RKO (cell line): Measurements from ENCODE around the gene RAB27A.
"Not testable (repeated sequence)": the region's sequence is repeated elsewhere in the genome, so short reads cannot be mapped to it uniquely, and the experiment has no call there.

Source experiments
- DNase-seq: peaks from one replicate; pipeline ENCODE4 v3.0.0-alpha.2; 2016; ENCODE audit warnings: low spot score

The RAB27A gene

GRCh38 chr15:55250392-55250791 is 39.2 kb downstream of the RAB27A start:
- DNase-seq, result no peak

- not testable (repeated sequence) for DNase-seq
Measured at GRCh38 chr15:55249885-55250284, 39.7 kb downstream of the RAB27A start.

GRCh38 chr15:55248895-55249294 is 40.7 kb downstream of the RAB27A start:
- no peak for DNase-seq

DNA sequence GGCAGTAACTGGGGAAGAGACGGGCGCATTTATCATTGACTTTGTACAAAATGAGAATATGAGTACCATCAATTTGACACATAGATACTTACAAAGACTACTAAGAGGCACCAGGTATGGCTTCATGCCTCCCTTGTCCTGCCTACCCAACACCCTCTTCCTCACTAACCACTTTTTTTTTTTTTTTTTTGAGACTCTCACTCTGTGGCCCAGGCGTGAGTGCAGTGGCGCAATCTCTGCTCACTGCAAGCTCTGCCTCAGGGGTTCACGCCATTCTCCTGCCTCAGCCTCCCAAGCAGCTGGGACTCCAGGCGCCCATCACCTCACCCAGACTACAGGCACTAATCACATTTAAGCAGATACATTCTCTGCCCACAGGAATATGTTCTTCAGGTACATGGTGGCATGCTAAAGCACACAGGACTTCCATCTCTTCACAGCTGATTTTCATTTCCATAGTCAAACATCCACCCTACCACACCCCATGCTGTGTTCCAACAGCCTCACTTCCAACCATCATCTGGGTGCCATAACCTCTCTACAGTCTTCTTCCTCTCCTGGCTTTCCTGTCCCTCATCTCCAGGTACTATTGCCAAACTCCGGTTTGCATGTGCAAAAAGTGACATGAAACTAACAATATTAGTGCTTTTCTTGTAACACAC is 41.7 kb downstream of the RAB27A start:
- no peak for DNase-seq

GRCh38 chr15:55247311-55247710 is 42.3 kb downstream of the RAB27A start:
- no peak for DNase-seq

DNA sequence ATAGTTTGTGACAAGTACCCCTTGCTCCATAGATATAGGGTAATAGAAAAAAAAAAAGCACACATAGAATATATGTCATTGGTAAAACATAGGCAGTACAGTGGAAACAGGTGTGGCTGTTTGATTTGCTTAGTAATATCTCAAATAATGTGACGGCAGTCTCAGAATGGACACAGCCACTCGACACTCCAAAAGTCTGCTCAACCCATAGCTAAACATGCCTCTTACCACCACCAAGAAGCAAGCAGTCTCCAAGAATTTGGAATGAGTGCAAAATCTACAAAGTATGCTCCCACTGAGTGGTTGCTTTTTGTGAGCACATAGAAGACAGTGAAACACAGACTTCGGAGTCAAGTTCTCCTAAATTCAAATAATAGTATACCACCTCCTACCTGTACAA is 43.0 kb downstream of the RAB27A start:
- no peak for DNase-seq

DNA sequence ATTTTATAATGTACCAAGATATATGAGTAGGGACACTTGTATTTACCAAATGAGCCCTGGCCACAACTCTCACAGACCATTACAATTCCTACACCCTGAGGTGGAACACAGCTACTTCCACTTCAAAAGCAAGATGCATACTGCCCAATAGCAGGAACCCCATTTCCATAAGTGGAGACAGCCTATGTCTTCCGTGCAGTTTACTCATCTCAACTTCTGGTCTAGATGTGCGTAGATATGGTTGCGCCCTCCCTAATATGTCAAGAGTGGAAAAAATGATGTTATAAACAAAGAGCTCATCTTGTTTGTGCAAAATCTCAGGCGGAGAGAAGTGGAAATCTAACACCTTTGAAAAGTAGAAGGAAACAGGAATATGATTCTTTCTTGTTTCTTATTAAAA is 44.6 kb downstream of the RAB27A start:
- DNase-seq, result no peak

GRCh38 chr15:55241891-55242290 is 47.7 kb downstream of the RAB27A start:
- no peak for DNase-seq

- peak; percentile 18 for DNase-seq
Measured at GRCh38 chr15:55241186-55241585, 48.4 kb downstream of the RAB27A start.

- DNase-seq, result no peak
Measured at GRCh38 chr15:55240125-55240760, 49.4 kb downstream of the RAB27A start.

GRCh38 chr15:55239440-55240124 is 50.0 kb downstream of the RAB27A start:
- no peak for DNase-seq

DNA sequence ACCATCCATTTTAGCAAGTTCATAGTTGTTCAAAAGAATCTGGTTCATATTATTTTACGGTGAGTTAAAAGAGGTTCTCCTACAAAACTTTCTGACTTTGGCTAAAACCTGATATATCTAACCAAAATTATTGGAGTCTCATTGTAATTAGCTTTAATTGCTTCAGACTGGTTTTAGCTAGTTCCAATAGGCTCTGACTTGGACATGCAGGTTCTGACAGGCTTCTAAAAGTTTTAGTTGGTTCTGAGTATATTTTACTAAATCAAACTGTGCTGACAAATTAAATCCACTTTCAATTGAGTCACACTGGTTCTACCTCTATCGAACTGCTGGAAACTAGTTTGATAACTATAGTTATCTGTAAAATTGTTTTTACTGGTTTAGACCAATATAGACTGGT is 50.7 kb downstream of the RAB27A start:
- DNase-seq, result no peak

- DNase-seq, result no peak
Measured at GRCh38 chr15:55237219-55238130, 52.1 kb downstream of the RAB27A start.

- no peak for DNase-seq
Measured at GRCh38 chr15:55235546-55236036, 54.0 kb downstream of the RAB27A start.

DNA sequence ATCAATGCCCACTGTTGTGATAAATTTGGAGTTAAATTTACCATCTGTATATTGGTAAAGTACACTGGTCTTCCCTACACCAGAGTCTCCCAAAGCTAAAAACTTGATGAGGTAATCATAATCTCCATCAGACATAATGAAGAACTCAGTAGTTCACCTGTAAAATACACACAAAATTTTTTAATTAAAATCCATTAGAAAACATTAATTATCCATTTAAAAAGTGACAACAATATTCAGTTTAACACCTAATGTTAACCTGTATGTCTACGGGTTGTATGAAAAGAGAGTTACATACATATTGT is 54.9 kb downstream of the RAB27A start:
- no peak for DNase-seq

DNA sequence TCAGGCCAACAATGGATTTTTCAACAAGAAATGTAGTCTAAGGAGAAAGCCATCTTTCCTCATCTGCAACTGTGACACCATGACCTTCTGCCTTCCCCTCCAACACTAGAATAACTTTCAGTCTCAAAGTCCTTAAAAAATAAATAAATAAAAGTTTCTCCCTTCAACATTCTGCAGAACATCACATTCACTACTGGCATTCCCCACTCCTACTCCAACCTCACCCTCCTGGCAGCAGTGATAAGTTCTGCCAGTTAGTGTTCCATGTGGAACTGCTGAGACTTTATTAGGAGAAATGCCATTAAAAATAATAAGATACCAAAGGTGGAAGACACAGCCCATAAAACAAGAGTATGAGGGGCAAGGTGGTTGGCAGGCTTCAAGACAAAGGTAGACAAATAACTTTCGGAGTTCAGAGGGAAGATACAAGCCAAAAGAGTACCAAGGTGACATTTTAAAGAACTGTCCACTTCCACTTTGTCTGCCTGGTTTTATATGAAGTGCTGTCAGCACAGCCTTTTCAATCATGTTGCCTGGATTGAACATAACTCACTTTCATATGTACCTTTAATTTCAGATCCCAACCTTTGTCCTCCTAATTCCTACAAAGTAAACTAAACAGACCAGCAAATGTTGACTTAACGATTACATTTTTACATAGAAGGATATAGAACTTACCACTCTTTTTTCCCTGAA is 55.4 kb downstream of the RAB27A start:
- DNase-seq, result no peak

- no peak for DNase-seq
Measured at GRCh38 chr15:55231455-55231854, 58.2 kb downstream of the RAB27A start.

DNA sequence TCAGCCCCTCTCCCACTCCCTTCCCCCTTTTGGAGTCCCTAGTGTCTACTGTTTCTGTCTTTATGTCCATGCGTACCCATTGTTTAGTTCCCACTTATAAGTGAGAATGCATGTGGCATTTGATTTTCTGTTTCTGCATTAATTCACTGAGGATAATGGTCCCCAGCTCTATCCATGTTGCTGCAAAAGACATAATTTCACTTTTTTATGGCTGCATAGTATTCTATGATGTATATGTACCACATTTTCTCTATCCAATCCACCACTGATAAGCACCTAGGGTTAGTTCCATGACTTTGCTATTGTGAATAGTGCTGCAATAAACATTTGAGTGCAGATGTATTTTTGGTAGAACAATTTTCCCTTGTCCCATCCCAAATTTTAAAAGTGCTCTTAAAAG is 58.7 kb downstream of the RAB27A start:
- DNase-seq, result no peak

DNA sequence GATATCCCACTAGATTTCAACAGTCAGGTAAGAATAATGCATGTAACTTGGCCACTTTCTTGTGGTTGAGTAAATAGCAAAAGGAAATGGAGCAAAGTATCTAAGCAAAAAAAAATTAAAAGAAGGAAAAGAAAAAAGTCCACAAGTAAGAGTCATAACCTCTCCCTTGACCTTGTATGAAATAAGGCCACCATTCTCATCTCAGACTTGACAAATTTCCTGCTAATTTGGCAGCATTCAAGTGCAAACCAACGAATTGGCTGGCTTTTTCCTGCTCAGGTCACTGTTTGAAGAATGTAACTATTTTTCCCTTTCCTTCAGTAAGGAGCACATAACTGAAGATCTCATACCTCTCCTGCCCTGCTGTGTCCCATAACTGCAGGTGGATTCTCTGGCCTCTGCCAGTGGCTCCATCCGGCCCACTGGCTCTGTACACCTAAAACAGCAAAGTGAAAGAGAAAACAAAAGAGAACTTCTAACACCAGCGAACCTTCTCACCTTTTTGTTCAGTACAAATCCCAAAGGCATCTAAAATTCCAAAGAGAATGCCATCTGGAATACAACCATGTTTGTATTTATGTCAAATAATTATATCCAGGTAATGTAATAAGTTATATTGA is 59.5 kb downstream of the RAB27A start:
- no peak for DNase-seq

DNA sequence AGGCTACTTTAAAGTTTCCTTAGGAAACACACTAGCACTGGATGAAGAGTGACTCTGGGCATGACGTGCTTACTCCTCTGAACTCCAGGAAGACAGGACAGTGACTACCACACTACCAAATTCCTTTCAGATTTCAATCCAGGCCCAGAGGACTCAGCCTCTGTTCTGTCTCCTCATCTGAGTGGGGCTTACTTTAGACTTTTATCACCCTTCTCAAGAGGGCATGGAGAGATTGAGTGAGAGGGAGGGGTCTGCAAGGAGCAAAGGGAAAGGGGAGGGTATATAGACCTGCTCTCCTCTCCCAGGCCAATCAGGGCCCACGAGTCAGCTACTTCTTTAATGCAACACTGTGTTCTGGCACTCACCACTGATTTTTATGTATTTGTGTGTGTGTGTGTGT is 63.5 kb downstream of the RAB27A start:
- no peak for DNase-seq

GRCh38 chr15:55224892-55225291 is 64.7 kb downstream of the RAB27A start:
- DNase-seq, result no peak
